NCI-H82 treated with DMSO at 0.1 percent for 48 hours (cell line): ENCODE measurements around the gene HIF1AN.
"Not testable (repeated sequence)": the region's sequence is repeated elsewhere in the genome, so short reads cannot be mapped to it uniquely, and the experiment has no call there.

Experiments used
- DNase-seq: peaks from one replicate; lab custom pipeline; 2025; ENCODE audit not compliant: unreplicated experiment; lab: John Stamatoyannopoulos, UW

Gene HIF1AN

DNA sequence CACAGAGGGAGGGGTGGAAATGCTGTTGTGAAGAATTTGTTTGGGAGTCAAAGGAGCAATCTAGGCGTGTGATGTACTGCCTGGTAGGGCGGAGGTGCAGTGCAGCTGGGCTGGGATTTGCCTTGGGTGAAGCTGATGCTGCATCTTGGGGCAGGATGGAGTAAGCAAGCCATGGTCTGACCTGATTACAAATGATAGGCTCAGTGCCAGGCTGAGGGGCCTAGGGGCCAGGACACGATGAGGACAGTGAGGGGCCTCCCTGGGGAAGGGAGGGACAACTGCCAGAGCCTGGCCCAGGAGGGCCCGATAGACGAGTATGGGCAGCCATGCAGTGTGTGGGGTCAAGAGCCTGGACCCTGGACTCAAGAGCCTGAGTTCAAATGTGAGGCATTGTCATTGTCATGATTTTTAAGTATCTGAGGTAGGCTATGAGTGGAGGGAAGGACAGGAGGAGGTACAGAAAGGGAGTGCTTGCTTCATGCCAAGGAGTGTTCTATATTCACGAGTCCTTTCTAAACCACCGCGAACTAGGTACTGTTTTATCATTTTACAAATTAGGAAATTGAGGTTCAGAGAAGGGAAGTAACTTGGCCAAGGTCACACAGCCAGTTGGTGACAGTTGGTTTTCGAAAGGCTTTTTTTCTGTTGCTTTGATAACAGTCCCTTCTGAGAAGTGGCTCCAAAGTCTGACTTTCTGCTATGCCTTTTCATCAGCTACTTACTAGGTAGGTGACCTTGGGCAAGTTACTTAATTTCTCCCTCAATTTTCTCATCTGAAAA is 29.7 kb downstream of the HIF1AN start:
- no peak for DNase-seq

DNA sequence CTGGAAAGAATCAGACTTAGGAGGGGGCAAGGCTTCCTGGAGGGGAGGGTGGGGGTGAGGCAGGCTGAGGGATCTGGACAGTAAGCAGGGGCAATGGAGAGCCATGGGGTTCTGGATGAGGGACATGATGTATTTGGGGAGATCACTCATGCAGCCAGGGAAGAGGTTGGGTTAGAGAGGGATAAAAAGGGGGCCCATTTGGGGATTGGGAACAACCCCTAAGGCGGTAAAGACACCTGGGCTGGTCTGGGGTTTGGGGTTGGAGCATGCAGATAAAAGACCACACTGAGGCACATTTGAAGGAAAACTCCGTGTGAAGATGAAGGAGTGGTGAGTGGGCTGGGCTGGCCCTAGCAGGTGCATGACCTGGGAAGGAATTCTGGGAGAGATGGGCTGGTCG is 30.8 kb downstream of the HIF1AN start:
- no peak for DNase-seq

GRCh38 chr10:100567249-100567648 is 31.5 kb downstream of the HIF1AN start:
- no peak for DNase-seq

DNA sequence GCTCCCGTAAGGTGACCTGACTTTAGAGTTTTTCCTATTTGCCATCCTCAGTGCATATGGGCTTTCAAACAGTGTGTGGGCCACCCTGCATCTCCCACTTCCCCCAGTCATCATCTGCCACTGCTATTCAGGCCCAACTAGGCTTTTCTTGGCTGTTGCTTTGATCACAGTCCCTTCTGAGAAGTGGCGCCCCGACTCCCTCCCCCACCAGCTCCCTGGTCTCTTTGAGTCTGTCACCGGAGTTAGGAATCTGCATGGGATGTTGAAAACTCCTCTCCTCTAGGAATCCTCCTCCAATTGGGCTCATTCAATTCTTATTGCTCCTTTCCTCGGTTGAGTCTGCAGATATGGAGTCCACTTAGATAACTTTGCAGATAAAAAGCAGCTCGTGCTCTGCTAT is 32.1 kb downstream of the HIF1AN start:
- no peak for DNase-seq

GRCh38 chr10:100568912-100569311 is 33.2 kb downstream of the HIF1AN start:
- peak; percentile 59 for DNase-seq

- no peak for DNase-seq
These were observed 34.1 kb downstream of the HIF1AN start for GRCh38 chr10:100569687-100570481.

DNA sequence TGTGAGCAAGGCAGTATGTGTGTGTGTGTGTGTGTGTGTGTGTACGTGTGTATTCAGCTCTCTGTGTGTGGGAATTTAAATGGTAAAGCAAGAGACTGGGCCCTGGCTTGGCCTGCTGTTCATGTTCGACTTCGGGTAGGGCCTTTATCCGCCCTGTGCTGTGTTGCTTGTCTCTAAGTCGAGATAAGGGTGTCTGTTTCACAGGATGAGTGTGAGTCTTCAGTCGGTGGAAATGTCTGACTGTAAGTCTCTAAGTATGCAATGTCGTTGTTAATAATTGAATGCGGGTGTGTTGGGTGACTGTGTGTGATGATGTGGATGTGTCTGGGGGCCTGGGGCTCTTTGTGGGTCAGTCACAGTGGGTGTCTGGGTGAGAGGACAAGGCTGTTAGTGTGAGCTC is 34.8 kb downstream of the HIF1AN start:
- DNase-seq = no peak

GRCh38 chr10:100571084-100571856 is 35.5 kb downstream of the HIF1AN start:
- DNase-seq = no peak

DNA sequence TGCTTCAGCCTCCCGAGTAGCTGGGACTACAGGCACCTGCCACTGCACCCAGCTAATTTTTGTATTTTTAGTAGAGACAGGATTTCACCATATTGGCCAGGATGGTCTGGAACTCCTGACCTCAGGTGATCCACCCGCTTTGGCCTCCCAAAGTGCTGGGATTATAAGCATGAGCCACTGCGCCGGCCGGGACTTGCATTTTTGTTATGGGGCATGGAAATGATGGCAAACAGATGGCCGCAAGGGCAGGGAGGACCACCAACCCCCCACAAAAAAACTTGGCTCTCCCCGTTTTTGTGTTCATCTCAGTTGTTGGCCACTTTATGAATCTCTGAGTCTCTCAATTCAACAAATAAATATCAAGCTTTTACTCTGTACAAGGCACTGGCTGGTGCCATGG is 39.4 kb downstream of the HIF1AN start:
- DNase-seq = not testable (repeated sequence)

DNA sequence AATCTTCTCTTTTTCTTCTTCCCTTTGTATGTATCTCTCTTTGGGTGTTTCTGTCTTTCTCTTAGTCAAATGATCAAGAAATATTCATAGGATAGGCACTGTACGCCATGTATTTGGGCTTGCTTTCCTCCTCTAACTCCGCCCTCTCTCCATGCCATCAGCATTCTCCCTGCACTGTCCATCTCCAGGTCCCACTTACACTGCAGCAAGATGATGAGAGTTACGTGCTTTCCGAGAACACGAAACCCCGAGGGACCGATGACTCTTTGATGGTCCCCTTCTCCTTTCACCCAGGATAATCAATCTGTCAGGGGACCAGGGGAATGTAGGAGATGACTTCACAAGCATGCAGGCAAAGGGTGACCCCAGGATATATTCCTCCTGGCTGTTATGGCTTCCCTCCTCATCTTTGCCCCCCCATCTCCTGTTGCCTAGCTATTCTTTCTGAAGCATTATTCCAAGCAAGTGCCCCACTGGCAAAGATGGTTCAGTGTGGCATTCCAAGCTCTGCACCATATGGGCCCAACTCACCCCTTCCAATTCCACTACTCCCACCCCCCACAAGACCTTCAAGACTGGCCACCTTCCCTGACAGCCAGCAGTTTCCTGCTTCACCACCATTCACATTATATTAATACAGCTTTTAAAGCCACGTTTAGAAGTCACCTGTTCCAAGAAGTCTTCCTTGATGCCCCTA is 40.0 kb downstream of the HIF1AN start:
- DNase-seq = no peak

DNA sequence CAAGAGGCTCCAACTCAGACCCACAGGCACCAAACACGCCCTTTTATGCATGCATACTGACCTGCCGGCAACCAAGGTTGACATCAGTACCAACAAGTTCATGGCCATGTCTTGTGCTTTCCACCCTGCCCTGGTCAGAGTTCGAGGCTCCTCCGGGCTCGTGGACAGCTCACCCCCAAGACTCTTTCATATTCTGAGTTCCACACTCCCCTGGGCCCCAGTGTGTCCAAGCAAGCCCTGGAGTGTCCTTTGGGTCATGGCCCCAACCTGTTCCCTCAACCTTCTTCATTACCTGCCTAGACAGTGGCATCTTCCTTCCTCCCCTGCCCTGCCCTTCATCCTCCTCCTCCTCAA is 40.5 kb downstream of the HIF1AN start:
- DNase-seq = no peak

- no peak for DNase-seq
These were observed 43.7 kb downstream of the HIF1AN start for GRCh38 chr10:100579261-100580090.

GRCh38 chr10:100586959-100587358 is 51.2 kb downstream of the HIF1AN start:
- DNase-seq = no peak

GRCh38 chr10:100598166-100598565 is 62.4 kb downstream of the HIF1AN start:
- DNase-seq = no peak

GRCh38 chr10:100600218-100600617 is 64.5 kb downstream of the HIF1AN start:
- DNase-seq = no peak

- no peak for DNase-seq
These were observed 71.7 kb downstream of the HIF1AN start for GRCh38 chr10:100607439-100607838.
